Subcutaneous abdominal adipose tissue (tissue), 5 donors: ENCODE results near the gene HLA-E.
A peak's percentile ranks its signal among the peaks of the same experiment; 100 is the strongest.
"Not testable (repeated sequence)": the region's sequence is repeated elsewhere in the genome, so short reads cannot be mapped to it uniquely, and the experiment has no call there.

Experiments
- H3K27ac ChIP-seq: one replicate; pipeline ENCODE4 v1.7.0; 2013; ENCODE audit warnings: low read depth, mild to moderate bottlenecking, inconsistent platforms, low read length, moderate library complexity
- H3K27me3 ChIP-seq, 5 donors: one replicate each; pipeline ENCODE4 v1.7.0; 2013; ENCODE audit warnings: low read length in 5 of 5, inconsistent platforms in 1 of 5; ENCODE audit not compliant: control insufficient read depth in 5 of 5, insufficient read depth in 4 of 5
- H3K36me3 ChIP-seq, 5 donors: one replicate each; pipeline ENCODE4 v1.7.0; 2013; ENCODE audit warnings: low read length in 5 of 5; ENCODE audit not compliant: control insufficient read depth in 5 of 5, insufficient read depth in 5 of 5
- H3K4me1 ChIP-seq, 5 donors: one replicate each; pipeline ENCODE4 v1.7.0; 2013; ENCODE audit warnings: low read length in 5 of 5, mild to moderate bottlenecking in 3 of 5, moderate library complexity in 1 of 5; ENCODE audit not compliant: control insufficient read depth in 5 of 5, insufficient read depth in 5 of 5
- H3K4me3 ChIP-seq, 5 donors: one replicate each; pipeline ENCODE4 v1.7.0; 2013; ENCODE audit warnings: low read length in 5 of 5, low read depth in 1 of 5
- H3K9ac ChIP-seq, 5 donors: one replicate each; pipeline ENCODE4 v1.7.0; 2013; ENCODE audit warnings: low read length in 5 of 5, mild to moderate bottlenecking in 4 of 5, moderate library complexity in 3 of 5
- H3K9me3 ChIP-seq, 5 donors: one replicate each; pipeline ENCODE4 v1.7.0; 2013; ENCODE audit warnings: low read length in 5 of 5; ENCODE audit not compliant: control insufficient read depth in 5 of 5
- donor health status: healthy.
- donor health status: healthy.
- donor health status: healthy.
- donor health status: healthy.
- donor health status: healthy.

Gene HLA-E

GRCh38 chr6:30491991-30492952 is 3.0 kb downstream of the HLA-E start:
- Histone ChIP-seq H3K36me3 (peaks cover 0 to 41% (median 36%) of the 10 kb centered on the region in 5 donors), H3K27me3 (peaks cover 0 to 4% (median 0%) of the 10 kb centered on the region in 5 donors), H3K9me3 (no peaks in the 10 kb centered on the region), H3K4me1 (peaks cover 11 to 60% (median 27%) of the 10 kb centered on the region in 5 donors), H3K4me3 (peak overlapping the region; percentile 43 to 98 (median 97)), H3K27ac (peak overlapping the region; percentile 97), H3K9ac (peak overlapping the region in 3 of 5 donors; percentile 15 to 49 (median 30))

- Histone ChIP-seq H3K9me3 (no peaks in the 10 kb centered on the region), H3K9ac (no peak overlapping the region), H3K27me3 (peaks cover 0 to 4% (median 0%) of the 10 kb centered on the region in 5 donors), H3K4me1 (peaks cover 11 to 60% (median 27%) of the 10 kb centered on the region in 5 donors), H3K36me3 (peaks cover 0 to 41% (median 36%) of the 10 kb centered on the region in 5 donors), H3K27ac (no peak overlapping the region), H3K4me3 (peak overlapping the region in 1 of 5 donors; percentile 24)
Observed at GRCh38 chr6:30493643-30494250, 4.4 kb downstream of the HLA-E start.

DNA sequence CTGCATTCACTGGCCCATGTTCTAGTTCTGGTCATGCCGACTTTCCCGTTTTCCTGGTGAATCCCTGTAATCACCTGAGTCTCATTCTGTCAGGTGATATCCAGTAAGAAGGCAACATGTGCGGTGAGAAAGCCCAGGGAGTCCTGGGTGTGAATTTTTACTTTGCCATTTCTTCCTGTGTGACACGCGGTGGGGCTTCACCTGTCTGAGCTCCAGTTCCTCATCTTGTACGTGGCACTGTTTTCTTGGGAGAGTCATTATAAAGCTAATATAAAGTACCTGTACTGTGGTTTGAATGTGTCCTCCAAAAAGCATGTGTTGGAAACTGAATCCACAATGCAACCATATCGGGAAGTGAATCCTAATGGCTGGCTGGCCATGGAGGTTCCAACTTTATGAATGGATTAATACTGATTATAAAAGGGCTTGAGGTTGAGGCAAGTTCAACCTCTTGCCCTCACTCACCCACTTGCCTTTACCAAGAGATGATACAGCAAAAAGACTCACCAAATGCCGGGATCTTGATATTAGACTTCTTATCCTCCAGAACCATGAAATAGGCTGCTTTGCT is 5.1 kb downstream of the HLA-E start:
- H3K4me1 ChIP-seq: peaks cover 9 to 60% (median 27%) of the 10 kb centered on the region in 5 donors
- no peaks in the 10 kb centered on the region for H3K9me3 ChIP-seq
- H3K27ac ChIP-seq: no peak overlapping the region
- H3K36me3 ChIP-seq: peaks cover 0 to 41% (median 36%) of the 10 kb centered on the region in 5 donors
- H3K27me3 ChIP-seq: peaks cover 0 to 4% (median 0%) of the 10 kb centered on the region in 5 donors
- H3K4me3 ChIP-seq: no peak overlapping the region
- H3K9ac ChIP-seq: no peak overlapping the region

- Histone ChIP-seq H3K4me1 (peaks cover 9 to 57% (median 26%) of the 10 kb centered on the region in 5 donors), H3K36me3 (peaks cover 0 to 41% (median 36%) of the 10 kb centered on the region in 5 donors)
- H3K9ac ChIP-seq, H3K27me3 ChIP-seq, H3K27ac ChIP-seq, H3K9me3 ChIP-seq, H3K4me3 ChIP-seq: not testable (repeated sequence)
Observed at GRCh38 chr6:30495060-30495459, 5.8 kb downstream of the HLA-E start.

DNA sequence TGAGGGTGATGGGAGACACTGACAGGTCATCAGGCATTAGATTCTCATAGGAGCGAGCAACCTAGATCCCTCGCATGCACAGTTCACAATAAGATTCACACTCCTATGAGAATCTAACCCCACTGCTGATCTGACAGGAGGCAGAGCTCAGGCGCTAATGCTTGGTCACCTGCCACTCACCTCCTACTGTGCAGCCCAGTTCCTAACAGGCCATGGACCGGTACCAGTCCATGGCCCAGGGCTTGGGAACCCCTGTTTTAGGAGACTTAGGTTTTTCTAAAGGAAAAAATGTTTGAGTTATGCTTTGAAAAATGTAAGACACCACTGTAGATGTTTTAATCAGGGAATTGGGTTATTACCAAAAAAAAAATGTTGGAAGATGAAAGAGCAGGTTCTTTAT is 6.7 kb downstream of the HLA-E start:
- Histone ChIP-seq H3K27ac (peak overlapping the region; percentile 60), H3K4me1 (peaks cover 8 to 57% (median 19%) of the 10 kb centered on the region in 5 donors)

GRCh38 chr6:30497261-30497599 is 7.9 kb downstream of the HLA-E start:
- peak overlapping the region; percentile 60 for H3K27ac ChIP-seq
- not testable (repeated sequence) for H3K4me3 ChIP-seq, H3K9ac ChIP-seq, H3K27me3 ChIP-seq, H3K9me3 ChIP-seq
- H3K36me3 ChIP-seq: peaks cover 0 to 20% (median 16%) of the 10 kb centered on the region in 5 donors
- peaks cover 2 to 47% (median 12%) of the 10 kb centered on the region in 5 donors for H3K4me1 ChIP-seq

More for the DNA sequence above, 6.7 kb downstream of the HLA-E start:
- no peak overlapping the region for H3K9ac ChIP-seq
- no peaks in the 10 kb centered on the region for H3K9me3 ChIP-seq
- peaks cover 0 to 32% (median 27%) of the 10 kb centered on the region in 5 donors for H3K36me3 ChIP-seq
- no peak overlapping the region for H3K4me3 ChIP-seq
- H3K27me3 ChIP-seq: peaks cover 0 to 4% (median 0%) of the 10 kb centered on the region in 5 donors

- no peak overlapping the region for H3K4me3 ChIP-seq
- peaks cover 0 to 15% (median 11%) of the 10 kb centered on the region in 5 donors for H3K36me3 ChIP-seq
- H3K9me3 ChIP-seq: no peaks in the 10 kb centered on the region
- H3K27me3 ChIP-seq: peaks cover 0 to 4% (median 0%) of the 10 kb centered on the region in 5 donors
- H3K27ac ChIP-seq: peak overlapping the region; percentile 60
- no peak overlapping the region for H3K9ac ChIP-seq
- peaks cover 0 to 42% (median 9%) of the 10 kb centered on the region in 5 donors for H3K4me1 ChIP-seq
Observed at GRCh38 chr6:30497714-30498113, 8.4 kb downstream of the HLA-E start.

DNA sequence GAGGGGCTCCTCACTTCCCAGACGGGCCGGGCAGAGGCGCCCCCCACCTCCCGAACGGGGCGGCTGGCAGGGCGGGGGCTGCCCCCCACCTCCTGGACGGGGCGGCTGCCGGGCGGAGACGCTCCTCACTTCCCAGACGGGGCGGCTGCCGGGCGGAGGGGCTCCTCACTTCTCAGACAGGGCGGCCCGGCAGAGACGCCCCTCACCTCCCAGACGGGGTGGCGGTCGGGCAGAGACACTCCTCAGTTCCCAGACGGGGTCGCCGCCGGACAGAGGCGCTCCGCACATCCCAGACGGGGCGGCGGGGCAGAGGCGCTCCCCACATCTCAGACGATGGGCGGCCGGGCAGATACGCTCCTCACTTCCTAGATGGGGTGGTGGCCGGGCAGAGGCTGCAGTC is 9.4 kb downstream of the HLA-E start:
- H3K36me3 ChIP-seq, H3K27ac ChIP-seq, H3K4me3 ChIP-seq, H3K27me3 ChIP-seq, H3K9me3 ChIP-seq, H3K9ac ChIP-seq: not testable (repeated sequence)
- peaks cover 0 to 32% (median 9%) of the 10 kb centered on the region in 5 donors for H3K4me1 ChIP-seq

DNA sequence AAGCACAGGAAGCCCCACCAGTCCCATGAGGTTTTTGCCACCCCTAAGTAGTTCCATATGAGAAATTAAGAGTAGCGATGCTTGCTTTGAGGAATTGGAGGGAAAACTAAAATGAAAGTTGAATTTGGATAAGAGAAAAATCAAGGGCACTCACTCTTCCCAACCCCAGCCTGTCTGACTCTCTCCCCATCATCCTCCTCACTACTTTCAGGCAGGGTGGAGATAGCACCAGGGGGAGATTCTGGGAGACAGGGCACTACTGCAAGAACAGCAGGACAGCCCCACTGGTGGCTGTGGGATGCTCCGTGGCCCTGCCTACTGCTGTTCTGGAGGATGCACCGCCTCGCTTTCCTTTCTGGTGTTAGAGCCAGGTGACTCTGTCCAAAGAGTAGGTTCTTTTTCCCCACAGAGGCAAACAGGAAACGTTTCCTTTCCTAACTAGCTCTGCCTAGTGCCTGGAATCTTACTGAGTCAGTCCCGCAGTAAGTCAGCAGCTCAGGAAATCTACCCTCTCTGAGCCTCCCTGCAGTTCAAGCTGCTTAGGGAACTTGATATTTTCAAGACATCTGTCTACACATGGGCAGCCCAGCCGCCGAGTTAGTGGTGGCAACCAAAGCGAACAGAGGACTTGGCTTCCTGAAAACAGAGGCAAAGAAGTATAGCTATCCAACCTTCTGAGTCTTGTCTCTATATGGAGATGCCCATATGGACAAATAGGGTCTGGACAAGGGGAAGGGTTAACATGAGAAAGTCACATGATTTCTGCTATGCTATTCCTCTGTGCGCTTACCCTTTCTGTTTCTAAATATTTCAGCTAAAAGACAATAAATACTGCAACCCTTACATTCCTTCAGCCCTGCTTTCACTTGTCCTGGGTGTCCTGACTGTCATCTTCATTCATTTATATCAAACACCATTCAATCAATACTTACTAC is 11.4 kb downstream of the HLA-E start:
- Histone ChIP-seq H3K27ac (peak overlapping the region; percentile 15), H3K9ac (peak overlapping the region in 2 of 5 donors; percentile 31 to 53)

More for the DNA sequence above, 11.4 kb downstream of the HLA-E start:
- Histone ChIP-seq H3K4me3 (peak overlapping the region in 3 of 5 donors; percentile 19 to 33 (median 21)), H3K4me1 (peaks cover 0 to 24% (median 9%) of the 10 kb centered on the region in 5 donors), H3K36me3 (no peaks in the 10 kb centered on the region), H3K27me3 (peaks cover 0 to 4% (median 0%) of the 10 kb centered on the region in 5 donors), H3K9me3 (no peaks in the 10 kb centered on the region)
